ENCODE measurements around the gene MDM2. TPM values are rescaled to one million over a fixed set of nuclear protein-coding genes. Genes with fewer than 3 reads are reported as not detected.

Gene MDM2
- total RNA-seq, 1 donor from 2014 or later: 303 TPM

- Mint-ChIP-seq H3K9me3 (peaks cover 5% of the 10 kb centered on the region), H3K27ac (no peak overlapping the region), H3K4me1 (ENCODE audit: low read depth) (peaks cover 41% of the 10 kb centered on the region), H3K27me3 (ENCODE audit: insufficient read depth) (no peaks in the 10 kb centered on the region), H3K4me3 (no peak overlapping the region), H3K36me3 (ENCODE audit: low read depth) (peaks cover 18% of the 10 kb centered on the region)
- intact Hi-C loops (cut with micrococcal nuclease): loop anchor here (5.0 kb wide), 1 partner anchor 45 kb away; the partner anchor contains the start of gene CPM
- no peak for DNase-seq (ENCODE audit: low spot score)
Observed at GRCh38 chr12:68886636-68887572, 78.9 kb downstream of the MDM2 start.

GRCh38 chr12:68887641-68888040 is 79.7 kb downstream of the MDM2 start:
- H3K27ac Mint-ChIP-seq: no peak overlapping the region
- no peaks in the 10 kb centered on the region for H3K9me3 Mint-ChIP-seq
- H3K36me3 Mint-ChIP-seq (ENCODE audit: low read depth): peaks cover 13% of the 10 kb centered on the region
- no peaks in the 10 kb centered on the region for H3K27me3 Mint-ChIP-seq (ENCODE audit: insufficient read depth)
- H3K4me1 Mint-ChIP-seq (ENCODE audit: low read depth): peaks cover 45% of the 10 kb centered on the region
- DNase-seq (ENCODE audit: low spot score): no peak
- intact Hi-C loops (cut with micrococcal nuclease): loop anchor here (1.0 to 5.0 kb wide), 4 partner anchors 32 to 171 kb away; partner anchors contain the start of gene CPM
- no peak overlapping the region for H3K4me3 Mint-ChIP-seq

GRCh38 chr12:68888243-68888642 is 80.3 kb downstream of the MDM2 start:
- Mint-ChIP-seq H3K27me3 (ENCODE audit: insufficient read depth) (no peaks in the 10 kb centered on the region), H3K4me3 (no peak overlapping the region), H3K36me3 (ENCODE audit: low read depth) (peaks cover 12% of the 10 kb centered on the region), H3K4me1 (ENCODE audit: low read depth) (peaks cover 45% of the 10 kb centered on the region), H3K27ac (no peak overlapping the region), H3K9me3 (no peaks in the 10 kb centered on the region)
- DNase-seq (ENCODE audit: low spot score): no peak
- intact Hi-C loops (cut with micrococcal nuclease): loop anchor here (1.0 to 5.0 kb wide), 4 partner anchors 31 to 171 kb away; partner anchors contain the start of gene CPM

- Mint-ChIP-seq H3K4me3 (no peak overlapping the region), H3K27ac (no peak overlapping the region), H3K36me3 (ENCODE audit: low read depth) (peaks cover 10% of the 10 kb centered on the region), H3K9me3 (no peaks in the 10 kb centered on the region), H3K4me1 (ENCODE audit: low read depth) (peaks cover 42% of the 10 kb centered on the region), H3K27me3 (ENCODE audit: insufficient read depth) (no peaks in the 10 kb centered on the region)
- DNase-seq (ENCODE audit: low spot score): no peak
- intact Hi-C loops (cut with micrococcal nuclease): no loop called here
Observed at GRCh38 chr12:68890701-68891113, 82.7 kb downstream of the MDM2 start.

GRCh38 chr12:68891141-68891540 is 83.2 kb downstream of the MDM2 start:
- Mint-ChIP-seq H3K9me3 (no peaks in the 10 kb centered on the region), H3K27ac (no peak overlapping the region), H3K36me3 (ENCODE audit: low read depth) (peaks cover 14% of the 10 kb centered on the region), H3K4me1 (ENCODE audit: low read depth) (peaks cover 40% of the 10 kb centered on the region), H3K4me3 (no peak overlapping the region), H3K27me3 (ENCODE audit: insufficient read depth) (no peaks in the 10 kb centered on the region)
- DNase-seq (ENCODE audit: low spot score): no peak
- intact Hi-C loops (cut with micrococcal nuclease): no loop called here

GRCh38 chr12:68893201-68893600 is 85.2 kb downstream of the MDM2 start:
- DNase-seq (ENCODE audit: low spot score): no peak
- Mint-ChIP-seq H3K27ac (no peak overlapping the region), H3K4me3 (no peak overlapping the region), H3K36me3 (ENCODE audit: low read depth) (peaks cover 15% of the 10 kb centered on the region), H3K9me3 (no peaks in the 10 kb centered on the region), H3K27me3 (ENCODE audit: insufficient read depth) (no peaks in the 10 kb centered on the region), H3K4me1 (ENCODE audit: low read depth) (peaks cover 34% of the 10 kb centered on the region)
- intact Hi-C loops (cut with micrococcal nuclease): no loop called here

GRCh38 chr12:68893741-68894140 is 85.8 kb downstream of the MDM2 start:
- H3K9me3 Mint-ChIP-seq: no peaks in the 10 kb centered on the region
- no peaks in the 10 kb centered on the region for H3K27me3 Mint-ChIP-seq (ENCODE audit: insufficient read depth)
- intact Hi-C loops (cut with micrococcal nuclease): no loop called here

GRCh38 chr12:68894276-68894855 is 86.4 kb downstream of the MDM2 start:
- Mint-ChIP-seq H3K4me1 (ENCODE audit: low read depth) (peaks cover 26% of the 10 kb centered on the region), H3K27ac (no peak overlapping the region), H3K36me3 (ENCODE audit: low read depth) (peaks cover 15% of the 10 kb centered on the region), H3K27me3 (ENCODE audit: insufficient read depth) (no peaks in the 10 kb centered on the region), H3K9me3 (no peaks in the 10 kb centered on the region), H3K4me3 (no peak overlapping the region)
- no peak for DNase-seq (ENCODE audit: low spot score)
- intact Hi-C loops (cut with micrococcal nuclease): no loop called here

More at GRCh38 chr12:68893741-68894140, 85.8 kb downstream of the MDM2 start:
- no peak for DNase-seq (ENCODE audit: low spot score)
- peaks cover 29% of the 10 kb centered on the region for H3K4me1 Mint-ChIP-seq (ENCODE audit: low read depth)
- no peak overlapping the region for H3K27ac Mint-ChIP-seq
- H3K36me3 Mint-ChIP-seq (ENCODE audit: low read depth): peaks cover 15% of the 10 kb centered on the region
- H3K4me3 Mint-ChIP-seq: no peak overlapping the region

GRCh38 chr12:68896881-68897540 is 89.0 kb downstream of the MDM2 start:
- Mint-ChIP-seq H3K4me1 (ENCODE audit: low read depth) (peaks cover 3% of the 10 kb centered on the region), H3K4me3 (no peak overlapping the region), H3K27me3 (ENCODE audit: insufficient read depth) (peaks cover 2% of the 10 kb centered on the region), H3K36me3 (ENCODE audit: low read depth) (peaks cover 13% of the 10 kb centered on the region), H3K9me3 (no peaks in the 10 kb centered on the region), H3K27ac (no peak overlapping the region)
- no peak for DNase-seq (ENCODE audit: low spot score)
- intact Hi-C loops (cut with micrococcal nuclease): no loop called here

- no peak overlapping the region for H3K27ac Mint-ChIP-seq
- peaks cover under 1% of the 10 kb centered on the region for H3K4me1 Mint-ChIP-seq (ENCODE audit: low read depth)
- no peak overlapping the region for H3K4me3 Mint-ChIP-seq
- H3K9me3 Mint-ChIP-seq: no peaks in the 10 kb centered on the region
- peaks cover 2% of the 10 kb centered on the region for H3K27me3 Mint-ChIP-seq (ENCODE audit: insufficient read depth)
- intact Hi-C loops (cut with micrococcal nuclease): no loop called here
- peaks cover 10% of the 10 kb centered on the region for H3K36me3 Mint-ChIP-seq (ENCODE audit: low read depth)
- no peak for DNase-seq (ENCODE audit: low spot score)
Observed at GRCh38 chr12:68899251-68899771, 91.3 kb downstream of the MDM2 start.

- no peaks in the 10 kb centered on the region for H3K9me3 Mint-ChIP-seq
- intact Hi-C loops (cut with micrococcal nuclease): no loop called here
- H3K4me3 Mint-ChIP-seq: no peak overlapping the region
- H3K27me3 Mint-ChIP-seq (ENCODE audit: insufficient read depth): peaks cover 2% of the 10 kb centered on the region
- DNase-seq (ENCODE audit: low spot score): no peak
- peaks cover 10% of the 10 kb centered on the region for H3K4me1 Mint-ChIP-seq (ENCODE audit: low read depth)
- H3K27ac Mint-ChIP-seq: no peak overlapping the region
- H3K36me3 Mint-ChIP-seq (ENCODE audit: low read depth): peaks cover 10% of the 10 kb centered on the region
Observed at GRCh38 chr12:68900241-68900640, 92.3 kb downstream of the MDM2 start.
